ENCODE data around the gene SDK1. TPM values are rescaled to one million over a fixed set of nuclear protein-coding genes. Genes with fewer than 3 reads are reported as not detected.

The SDK1 gene
- total RNA-seq, 1 experiment from 2014 or later = 20.0 TPM

GRCh38 chr7:3332308-3332707 lies 31.3 kb downstream of the SDK1 start:
- H3K36me3 Mint-ChIP-seq (ENCODE audit: insufficient read depth, unreplicated experiment) = no peaks in the 10 kb centered on the region
- H3K4me3 Mint-ChIP-seq (ENCODE audit: low read depth, unreplicated experiment) = no peak overlapping the region
- no peak for TF ChIP-seq CTCF (IDR thresholded peaks at IDR 0.05; ENCODE audit: unreplicated experiment)
- intact Hi-C loops (cut with micrococcal nuclease; ENCODE audit: unreplicated experiment) = no loop called here
- no peaks in the 10 kb centered on the region for H3K27me3 Mint-ChIP-seq (ENCODE audit: unreplicated experiment)
- CTCF ChIA-PET = no interaction called here
- BruUV-seq (replicated peaks) = no TSS peak
- no peak for DNase-seq
- no peak overlapping the region for H3K27ac Mint-ChIP-seq (ENCODE audit: unreplicated experiment)
- H3K4me1 Mint-ChIP-seq (ENCODE audit: low read depth, unreplicated experiment) = no peaks in the 10 kb centered on the region
- H3K9me3 Mint-ChIP-seq (ENCODE audit: low read depth, unreplicated experiment) = no peaks in the 10 kb centered on the region

- Mint-ChIP-seq H3K4me3 (ENCODE audit: low read depth, unreplicated experiment) (no peak overlapping the region), H3K4me1 (ENCODE audit: low read depth, unreplicated experiment) (no peaks in the 10 kb centered on the region), H3K9me3 (ENCODE audit: low read depth, unreplicated experiment) (no peaks in the 10 kb centered on the region), H3K36me3 (ENCODE audit: insufficient read depth, unreplicated experiment) (no peaks in the 10 kb centered on the region), H3K27ac (ENCODE audit: unreplicated experiment) (no peak overlapping the region), H3K27me3 (ENCODE audit: unreplicated experiment) (no peaks in the 10 kb centered on the region)
- no peak for DNase-seq
- CTCF ChIA-PET = no interaction called here
- BruUV-seq (replicated peaks) = no TSS peak
- intact Hi-C loops (cut with micrococcal nuclease; ENCODE audit: unreplicated experiment) = no loop called here
- TF ChIP-seq CTCF (IDR thresholded peaks at IDR 0.05; ENCODE audit: unreplicated experiment) = no peak
Measured at GRCh38 chr7:3333861-3334260, 32.8 kb downstream of the SDK1 start.

GRCh38 chr7:3336042-3336665 lies 35.1 kb downstream of the SDK1 start:
- intact Hi-C loops (cut with micrococcal nuclease; ENCODE audit: unreplicated experiment) = no loop called here
- no TSS peak for BruUV-seq (replicated peaks)
- no peak overlapping the region for H3K4me3 Mint-ChIP-seq (ENCODE audit: low read depth, unreplicated experiment)
- no peak for DNase-seq
- no peaks in the 10 kb centered on the region for H3K4me1 Mint-ChIP-seq (ENCODE audit: low read depth, unreplicated experiment)
- CTCF ChIA-PET = interaction anchor here (0.7 kb wide), 1 partner anchor 24 kb away, joined by 3 read pairs; no protein-coding TSS in a partner anchor
- H3K9me3 Mint-ChIP-seq (ENCODE audit: low read depth, unreplicated experiment) = no peaks in the 10 kb centered on the region
- no peaks in the 10 kb centered on the region for H3K36me3 Mint-ChIP-seq (ENCODE audit: insufficient read depth, unreplicated experiment)
- H3K27me3 Mint-ChIP-seq (ENCODE audit: unreplicated experiment) = no peaks in the 10 kb centered on the region
- TF ChIP-seq CTCF (IDR thresholded peaks at IDR 0.05; ENCODE audit: unreplicated experiment) = no peak
- H3K27ac Mint-ChIP-seq (ENCODE audit: unreplicated experiment) = no peak overlapping the region

GRCh38 chr7:3338161-3338560 lies 37.1 kb downstream of the SDK1 start:
- TF ChIP-seq CTCF (IDR thresholded peaks at IDR 0.05; ENCODE audit: unreplicated experiment) = no peak
- H3K4me1 Mint-ChIP-seq (ENCODE audit: low read depth, unreplicated experiment) = no peaks in the 10 kb centered on the region
- CTCF ChIA-PET = no interaction called here
- H3K4me3 Mint-ChIP-seq (ENCODE audit: low read depth, unreplicated experiment) = no peak overlapping the region
- H3K36me3 Mint-ChIP-seq (ENCODE audit: insufficient read depth, unreplicated experiment) = no peaks in the 10 kb centered on the region
- no peak overlapping the region for H3K27ac Mint-ChIP-seq (ENCODE audit: unreplicated experiment)
- BruUV-seq (replicated peaks) = no TSS peak
- intact Hi-C loops (cut with micrococcal nuclease; ENCODE audit: unreplicated experiment) = no loop called here
- no peak for DNase-seq
- H3K27me3 Mint-ChIP-seq (ENCODE audit: unreplicated experiment) = no peaks in the 10 kb centered on the region
- H3K9me3 Mint-ChIP-seq (ENCODE audit: low read depth, unreplicated experiment) = no peaks in the 10 kb centered on the region
